KOPT-K1 (cell line): ENCODE data around the gene SPACA5.

Source experiments
- H3K27ac ChIP-seq: fragments of 200-600 bp; sonication (generic); 2 replicates; pipeline ENCODE4 v1.5.1; 2016; ENCODE audit warnings: antibody characterized with exemption, mild to moderate bottlenecking, low read depth, low read length; ENCODE audit not compliant: poor library complexity, severe bottlenecking
- H3K36me3 ChIP-seq: fragments of 200-600 bp; sonication (generic); 2 replicates; pipeline ENCODE4 v1.5.1; 2017; ENCODE audit warnings: antibody characterized with exemption, mild to moderate bottlenecking, low read length, moderate library complexity; ENCODE audit not compliant: insufficient read depth
- H3K9me3 ChIP-seq: fragments of 200-600 bp; sonication (generic); 2 replicates; pipeline ENCODE4 v1.5.1; 2017; ENCODE audit warnings: antibody characterized with exemption, low read length, mild to moderate bottlenecking; ENCODE audit not compliant: insufficient read depth, poor library complexity, severe bottlenecking

The SPACA5 gene

DNA sequence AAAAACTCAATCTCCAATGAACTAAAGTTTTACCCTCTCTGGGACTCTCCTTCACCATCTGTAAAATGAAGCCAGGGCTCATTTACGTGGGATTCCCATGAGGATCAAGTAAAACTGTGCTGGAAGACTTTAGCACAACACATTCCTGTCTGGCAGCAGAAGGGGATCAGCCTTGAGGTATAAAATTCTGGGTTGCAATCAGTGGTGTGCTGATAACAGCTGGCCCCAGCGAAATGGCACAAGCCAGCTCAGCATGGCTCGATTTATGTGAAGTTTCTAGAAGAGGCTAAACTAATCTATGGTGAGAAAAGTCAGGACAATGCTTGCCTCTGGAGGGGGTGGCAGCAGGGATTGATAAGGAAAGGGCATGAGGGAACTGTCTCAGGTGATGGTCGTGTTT is 36.3 kb downstream of the SPACA5 start:
- H3K27ac ChIP-seq = no peak overlapping the region
- H3K9me3 ChIP-seq = no peaks in the 10 kb centered on the region
- no peaks in the 10 kb centered on the region for H3K36me3 ChIP-seq

DNA sequence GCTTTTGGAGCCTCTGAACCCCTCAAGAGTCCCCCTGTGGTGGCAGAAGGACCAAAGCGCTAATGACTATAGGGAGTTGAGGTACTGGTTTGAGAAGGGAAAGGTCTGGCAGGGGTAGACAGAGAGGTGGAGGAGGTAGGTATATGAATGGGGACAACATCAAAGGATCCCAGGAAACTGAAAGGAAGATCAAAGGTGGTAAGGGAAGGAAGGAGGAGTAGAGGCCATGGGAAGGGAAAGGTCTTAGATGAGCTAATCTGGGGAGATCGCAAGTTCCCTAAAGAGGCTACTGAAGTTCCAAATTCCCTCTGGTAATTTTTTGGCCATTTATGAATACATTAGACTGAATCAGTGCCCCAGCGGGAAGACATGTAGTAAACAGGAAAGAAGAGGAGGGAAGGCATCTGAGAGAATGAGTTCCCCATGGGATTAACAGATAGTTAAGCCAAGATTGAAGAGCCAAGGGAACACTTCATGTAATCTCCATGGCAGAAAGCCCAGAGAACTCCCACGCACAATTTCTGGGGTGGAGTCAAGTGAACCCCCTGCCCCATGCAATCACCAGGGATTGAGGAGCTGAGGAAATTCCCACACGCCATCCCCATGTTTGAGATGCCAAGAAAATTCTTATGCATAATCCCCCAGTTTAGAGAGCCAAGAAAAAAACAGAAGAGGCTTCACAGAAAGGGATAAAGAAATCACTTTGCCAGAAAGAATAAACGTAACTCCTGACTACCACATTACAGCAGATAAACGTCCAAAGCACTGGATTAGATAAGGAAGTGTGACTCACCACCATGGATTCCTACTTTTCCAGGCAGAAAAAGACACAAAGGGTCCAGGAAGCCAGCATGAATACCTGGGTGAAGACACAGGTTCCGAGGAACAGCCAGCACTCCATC is 38.9 kb downstream of the SPACA5 start:
- Histone ChIP-seq H3K27ac (no peak overlapping the region), H3K36me3 (no peaks in the 10 kb centered on the region), H3K9me3 (no peaks in the 10 kb centered on the region)

DNA sequence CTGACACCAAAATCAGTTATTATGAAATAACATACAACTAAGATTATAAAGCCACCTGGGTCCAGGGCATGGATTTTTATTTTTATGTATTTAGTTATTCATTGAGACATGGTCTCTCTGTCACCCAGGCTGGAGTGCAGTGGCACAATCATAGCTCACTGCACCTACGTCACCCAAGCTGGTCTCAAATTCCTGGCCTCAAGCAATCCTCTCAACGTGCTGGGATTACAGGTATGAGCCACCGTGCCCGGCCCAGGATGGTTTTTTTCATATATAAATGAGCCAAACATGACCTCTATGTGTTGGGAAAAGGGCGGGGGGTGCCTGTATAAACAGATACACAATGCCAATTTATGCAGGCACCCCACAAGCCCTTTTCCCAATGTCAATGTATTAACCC is 40.1 kb downstream of the SPACA5 start:
- no peak overlapping the region for H3K27ac ChIP-seq
- H3K36me3 ChIP-seq = no peaks in the 10 kb centered on the region
- H3K9me3 ChIP-seq = no peaks in the 10 kb centered on the region

DNA sequence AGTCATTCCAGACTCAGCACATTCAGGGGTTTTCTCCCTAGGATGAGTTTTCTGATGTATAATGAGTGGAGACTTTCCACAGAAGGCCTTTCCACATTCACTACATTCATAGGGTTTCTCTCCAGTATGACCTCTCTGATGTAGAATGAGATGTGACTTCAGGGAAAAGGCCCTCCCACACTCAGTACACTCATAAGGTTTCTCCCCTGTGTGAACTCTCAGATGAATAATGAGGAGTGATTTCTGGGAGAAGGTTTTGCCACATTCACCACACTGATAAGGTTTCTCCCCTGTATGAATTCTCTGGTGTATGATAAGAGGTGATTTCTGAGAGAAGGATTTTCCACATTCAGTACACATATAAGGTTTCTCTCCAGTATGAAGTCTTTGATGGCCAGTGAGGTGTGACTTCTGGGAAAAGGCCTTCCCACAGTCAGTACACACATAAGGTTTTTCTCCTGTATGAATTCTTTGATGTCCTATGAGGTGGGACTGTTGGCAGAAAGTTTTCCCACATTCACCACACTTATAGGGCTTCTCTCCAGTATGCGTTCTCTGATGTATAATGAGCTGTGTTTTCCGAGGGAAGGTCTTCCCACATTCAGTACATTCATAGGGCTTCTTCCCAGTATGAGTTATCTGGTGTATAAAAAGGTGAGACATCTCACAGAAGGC is 52.0 kb downstream of the SPACA5 start:
- Histone ChIP-seq H3K36me3 (peaks cover 16% of the 10 kb centered on the region; the same call in 1 of the 2 replicates), H3K27ac (no peak overlapping the region), H3K9me3 (peaks cover 25% of the 10 kb centered on the region)

DNA sequence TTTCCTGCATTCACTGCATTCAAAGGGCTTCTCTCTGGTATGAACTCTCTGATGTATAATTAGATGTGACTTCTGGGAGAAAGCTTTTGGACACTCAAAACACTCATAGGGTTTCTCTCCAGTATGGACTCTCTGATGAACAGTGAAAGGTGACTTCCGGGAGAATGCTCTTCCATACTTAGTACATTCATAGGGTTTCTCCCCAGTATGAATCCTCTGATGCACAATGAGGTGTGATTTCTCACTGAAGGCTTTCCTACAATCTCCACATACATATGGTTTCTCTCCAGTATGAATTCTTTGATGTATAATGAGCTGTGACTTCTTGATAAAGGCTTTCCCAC is 52.5 kb downstream of the SPACA5 start:
- H3K36me3 ChIP-seq = peaks cover 16% of the 10 kb centered on the region; the same call in 1 of the 2 replicates
- H3K9me3 ChIP-seq = peaks cover 25% of the 10 kb centered on the region
- H3K27ac ChIP-seq = no peak overlapping the region
